Ishikawa (cell line): Measurements from ENCODE around the gene F11R.

Experiments used
- CEBPB ChIP-seq: IDR thresholded peaks from 2 replicates; pipeline ENCODE4 v1.6.1; 2012
- CREB1 ChIP-seq: IDR thresholded peaks from 2 replicates; pipeline ENCODE4 v1.6.1; 2012; ENCODE audit warnings: low read depth
- FOXM1 ChIP-seq: IDR thresholded peaks from 2 replicates; pipeline ENCODE4 v1.6.1; 2012; ENCODE audit warnings: low read depth, borderline replicate concordance
- MAX ChIP-seq: IDR thresholded peaks from 2 replicates; pipeline ENCODE4 v1.6.1; 2012
- RAD21 ChIP-seq: IDR thresholded peaks from 2 replicates; pipeline ENCODE4 v1.6.1; 2012; ENCODE audit warnings: low read depth
- REST ChIP-seq: IDR thresholded peaks from 2 replicates; pipeline ENCODE4 v1.6.1; 2012; ENCODE audit warnings: low read depth, mild to moderate bottlenecking
- TCF12 ChIP-seq: IDR thresholded peaks from 2 replicates; pipeline ENCODE4 v1.6.1; 2012; ENCODE audit warnings: low read depth
- TEAD4 ChIP-seq: IDR thresholded peaks from 2 replicates; pipeline ENCODE4 v1.6.1; 2012
- YY1 ChIP-seq: IDR thresholded peaks from 2 replicates; pipeline ENCODE4 v1.6.1; 2012; ENCODE audit warnings: low read depth
- TF ChIP-seq, protein P1 (sequence below): IDR thresholded peaks from 2 replicates; pipeline ENCODE4 v1.6.1; 2012

Gene F11R

GRCh38 chr1:160951443-160952128 is 69.4 kb downstream of the F11R start:
- peak; percentile 80 for TF ChIP-seq RAD21
- TF ChIP-seq, protein P1, sequence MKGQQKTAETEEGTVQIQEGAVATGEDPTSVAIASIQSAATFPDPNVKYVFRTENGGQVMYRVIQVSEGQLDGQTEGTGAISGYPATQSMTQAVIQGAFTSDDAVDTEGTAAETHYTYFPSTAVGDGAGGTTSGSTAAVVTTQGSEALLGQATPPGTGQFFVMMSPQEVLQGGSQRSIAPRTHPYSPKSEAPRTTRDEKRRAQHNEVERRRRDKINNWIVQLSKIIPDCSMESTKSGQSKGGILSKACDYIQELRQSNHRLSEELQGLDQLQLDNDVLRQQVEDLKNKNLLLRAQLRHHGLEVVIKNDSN: no peak

DNA sequence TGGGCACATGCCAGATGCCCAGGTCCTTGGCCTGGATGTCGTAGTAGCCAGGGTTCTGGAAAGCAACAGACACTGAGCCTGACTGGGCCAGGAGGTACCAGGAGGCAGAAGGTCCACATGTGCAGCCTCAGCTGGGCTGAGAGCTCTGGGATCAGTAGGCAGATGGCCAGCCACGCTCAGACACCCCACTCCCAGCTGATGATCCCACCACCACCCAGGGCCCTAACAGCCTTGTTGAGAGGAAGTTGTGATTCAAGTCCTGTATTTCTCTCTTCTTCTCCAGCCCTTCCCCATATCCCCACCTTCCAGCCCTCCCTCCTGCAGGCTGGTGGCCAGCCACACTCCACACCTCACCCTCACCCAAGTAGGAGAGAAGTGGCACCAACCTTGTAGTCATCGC is 70.3 kb downstream of the F11R start:
- TF ChIP-seq TEAD4 (no peak), RAD21 (no peak), YY1 (no peak), MAX (no peak)
- TF ChIP-seq, protein P1: no peak

DNA sequence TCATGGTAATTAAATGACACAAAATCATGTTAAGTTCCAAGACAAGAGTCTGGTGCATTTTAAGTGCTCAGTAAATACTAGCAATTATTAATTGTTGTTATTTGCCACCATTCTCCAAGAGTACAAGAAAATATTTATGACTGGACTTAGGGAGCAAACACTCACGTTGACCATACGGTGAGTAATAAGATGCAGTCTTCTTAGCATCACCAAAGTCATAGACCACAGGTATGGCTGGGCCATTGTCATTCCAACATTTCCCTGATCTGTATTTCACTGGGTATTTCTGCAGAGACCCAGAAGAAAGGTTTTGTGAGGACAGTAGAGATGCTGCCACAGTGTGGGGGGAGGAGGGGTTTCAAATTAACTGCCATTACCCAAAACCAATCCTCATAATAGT is 71.1 kb downstream of the F11R start:
- TF ChIP-seq FOXM1: no peak
- TF ChIP-seq TEAD4: no peak
- TF ChIP-seq REST: no peak
- no peak for TF ChIP-seq TCF12
- TF ChIP-seq CEBPB: no peak
- no peak for TF ChIP-seq CREB1
- TF ChIP-seq MAX: no peak
